Breast epithelium (tissue), 4 donors: ENCODE measurements around the gene SCAF1. TPM values are rescaled to one million over a fixed set of nuclear protein-coding genes. Genes with fewer than 3 reads are reported as not detected.

Source experiments
- DNase-seq, 2 donors: peaks; one replicate each; pipeline ENCODE4 v3.0.0-alpha.2; 2019; ENCODE audit warnings: low spot score in 2 of 2
- H3K27ac ChIP-seq, 2 donors: fragments of 200-600 bp; sonication (generic) in 1 of 2; one replicate each; pipeline ENCODE4 v1.5.1; 2016 to 2019; ENCODE audit warnings: mild to moderate bottlenecking in 1 of 2
- H3K27me3 ChIP-seq, 2 donors: fragments of 200-600 bp; sonication (generic) in 1 of 2; one replicate each; pipeline versions ENCODE4 v1.5.1 to v1.6.0; 2017 to 2019; ENCODE audit warnings: control low read depth in 1 of 2, mild to moderate bottlenecking in 1 of 2
- H3K36me3 ChIP-seq: fragments of 200-600 bp; one replicate; pipeline ENCODE4 v1.5.1; 2019
- H3K4me1 ChIP-seq, 2 donors: fragments of 200-600 bp; sonication (generic); one replicate each; pipeline ENCODE4 v1.5.1; 2016 to 2019; ENCODE audit warnings: control low read depth in 1 of 2
- H3K4me3 ChIP-seq, 3 donors: fragments of 200-600 bp; sonication (generic); 1 replicate in 2 of 3; 2 replicates in 1 of 3; pipeline ENCODE4 v1.5.1; 2016 to 2019; ENCODE audit warnings: mild to moderate bottlenecking in 3 of 3, moderate library complexity in 2 of 3
- H3K9me3 ChIP-seq, 2 donors: fragments of 200-600 bp; sonication (generic) in 1 of 2; one replicate each; pipeline ENCODE4 v1.5.1; 2016 to 2019; ENCODE audit warnings: control low read depth in 1 of 2
- POLR2A ChIP-seq: fragments of 450-650 bp; IDR thresholded peaks from one replicate; pipeline ENCODE4 v1.6.1; 2016; ENCODE audit warnings: antibody characterized with exemption, mild to moderate bottlenecking, moderate library complexity
- POLR2AphosphoS5 ChIP-seq, 3 donors: sonication (generic); formaldehyde crosslinking; IDR thresholded peaks; one replicate each; pipeline ENCODE4 v1.6.1; 2017; ENCODE audit warnings: antibody characterized with exemption in 3 of 3
- intact Hi-C: fragments of 100-400 bp; cut with DNase I; formaldehyde crosslinking; loops from one replicate; pipeline ENCODE4 v1.15.1; 2023; ENCODE audit warnings: low total_unique reads
- total RNA-seq, 3 donors: library from RNA; depleted of rRNA; stranded (reverse); fragments of >200 nt; gene quantifications; one replicate each; pipeline ENCODE4 v1.1.0, GENCODE V29; 2016
- TF ChIP-seq, protein P1 (sequence below), 3 donors: fragments of 450-650 bp; IDR thresholded peaks; one replicate each; pipeline ENCODE4 v1.5.1; 2016 to 2017; ENCODE audit warnings: antibody characterized with exemption in 3 of 3, mild to moderate bottlenecking in 3 of 3, moderate library complexity in 3 of 3

Gene SCAF1
- total RNA-seq, 3 donors from 2014 or later, result 9.8 to 15.4 (median 10.6) TPM

GRCh38 chr19:49651029-49651819 is 9.2 kb downstream of the SCAF1 start:
- intact Hi-C loops, result no loop called here
- no peak for DNase-seq
- TF ChIP-seq POLR2A (no peak), POLR2AphosphoS5 (IDR thresholded peaks at IDR 0.05) (no peak)
- TF ChIP-seq, protein P1, sequence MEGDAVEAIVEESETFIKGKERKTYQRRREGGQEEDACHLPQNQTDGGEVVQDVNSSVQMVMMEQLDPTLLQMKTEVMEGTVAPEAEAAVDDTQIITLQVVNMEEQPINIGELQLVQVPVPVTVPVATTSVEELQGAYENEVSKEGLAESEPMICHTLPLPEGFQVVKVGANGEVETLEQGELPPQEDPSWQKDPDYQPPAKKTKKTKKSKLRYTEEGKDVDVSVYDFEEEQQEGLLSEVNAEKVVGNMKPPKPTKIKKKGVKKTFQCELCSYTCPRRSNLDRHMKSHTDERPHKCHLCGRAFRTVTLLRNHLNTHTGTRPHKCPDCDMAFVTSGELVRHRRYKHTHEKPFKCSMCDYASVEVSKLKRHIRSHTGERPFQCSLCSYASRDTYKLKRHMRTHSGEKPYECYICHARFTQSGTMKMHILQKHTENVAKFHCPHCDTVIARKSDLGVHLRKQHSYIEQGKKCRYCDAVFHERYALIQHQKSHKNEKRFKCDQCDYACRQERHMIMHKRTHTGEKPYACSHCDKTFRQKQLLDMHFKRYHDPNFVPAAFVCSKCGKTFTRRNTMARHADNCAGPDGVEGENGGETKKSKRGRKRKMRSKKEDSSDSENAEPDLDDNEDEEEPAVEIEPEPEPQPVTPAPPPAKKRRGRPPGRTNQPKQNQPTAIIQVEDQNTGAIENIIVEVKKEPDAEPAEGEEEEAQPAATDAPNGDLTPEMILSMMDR (IDR thresholded peaks at IDR 0.05), result no peak
- peaks cover 16% of the 10 kb centered on the region for H3K36me3 ChIP-seq
- no peak overlapping the region for H3K4me3 ChIP-seq
- H3K27me3 ChIP-seq, result no peaks in the 10 kb centered on the region
- no peaks in the 10 kb centered on the region for H3K9me3 ChIP-seq
- no peaks in the 10 kb centered on the region for H3K4me1 ChIP-seq
- no peak overlapping the region for H3K27ac ChIP-seq

- H3K27me3 ChIP-seq, result no peaks in the 10 kb centered on the region
- no peaks in the 10 kb centered on the region for H3K9me3 ChIP-seq
- TF ChIP-seq POLR2AphosphoS5 (IDR thresholded peaks at IDR 0.05) (no peak), POLR2A (no peak)
- TF ChIP-seq, protein P1 (IDR thresholded peaks at IDR 0.05), result no peak
- no peak for DNase-seq
- peaks cover 16% of the 10 kb centered on the region for H3K36me3 ChIP-seq
- no peak overlapping the region for H3K4me3 ChIP-seq
- intact Hi-C loops, result no loop called here
- H3K27ac ChIP-seq, result no peak overlapping the region
- H3K4me1 ChIP-seq, result no peaks in the 10 kb centered on the region
Observed at GRCh38 chr19:49651820-49652550, 10.0 kb downstream of the SCAF1 start.

DNA sequence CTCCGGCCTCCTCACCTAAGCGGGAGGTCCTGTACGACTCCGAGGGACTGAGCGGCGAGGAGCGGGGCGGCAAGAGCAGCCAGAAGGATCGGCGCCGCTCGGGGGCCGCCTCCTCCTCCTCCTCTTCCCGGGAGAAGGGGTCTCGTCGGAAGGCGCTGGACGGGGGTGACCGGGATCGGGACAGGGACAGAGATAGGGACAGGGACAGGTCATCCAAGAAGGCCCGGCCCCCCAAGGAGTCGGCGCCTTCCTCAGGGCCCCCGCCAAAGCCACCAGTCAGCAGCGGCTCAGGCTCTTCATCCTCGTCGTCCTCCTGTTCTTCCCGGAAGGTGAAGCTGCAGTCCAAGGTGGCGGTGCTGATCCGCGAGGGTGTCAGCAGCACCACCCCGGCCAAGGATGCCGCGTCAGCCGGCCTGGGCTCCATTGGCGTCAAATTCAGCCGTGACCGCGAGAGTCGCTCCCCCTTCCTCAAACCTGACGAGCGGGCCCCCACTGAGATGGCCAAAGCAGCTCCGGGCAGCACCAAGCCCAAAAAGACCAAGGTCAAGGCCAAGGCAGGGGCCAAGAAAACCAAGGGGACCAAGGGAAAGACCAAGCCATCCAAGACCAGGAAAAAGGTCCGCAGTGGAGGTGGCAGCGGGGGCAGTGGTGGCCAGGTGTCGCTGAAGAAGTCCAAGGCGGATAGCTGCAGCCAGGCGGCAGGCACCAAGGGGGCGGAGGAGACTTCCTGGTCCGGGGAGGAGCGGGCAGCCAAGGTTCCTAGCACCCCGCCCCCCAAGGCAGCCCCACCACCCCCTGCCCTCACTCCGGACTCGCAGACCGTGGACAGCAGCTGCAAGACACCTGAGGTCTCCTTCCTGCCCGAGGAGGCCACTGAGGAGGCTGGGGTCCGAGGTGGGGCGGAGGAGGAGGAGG is 10.8 kb downstream of the SCAF1 start:
- no peak for TF ChIP-seq POLR2AphosphoS5 (IDR thresholded peaks at IDR 0.05)
- TF ChIP-seq, protein P1 (IDR thresholded peaks at IDR 0.05), result no peak
- no peak for TF ChIP-seq POLR2A
- Histone ChIP-seq H3K4me3 (no peak overlapping the region), H3K4me1 (no peaks in the 10 kb centered on the region), H3K36me3 (peaks cover 16% of the 10 kb centered on the region), H3K27me3 (no peaks in the 10 kb centered on the region), H3K9me3 (no peaks in the 10 kb centered on the region), H3K27ac (no peak overlapping the region)
- intact Hi-C loops, result no loop called here
- DNase-seq, result no peak

DNA sequence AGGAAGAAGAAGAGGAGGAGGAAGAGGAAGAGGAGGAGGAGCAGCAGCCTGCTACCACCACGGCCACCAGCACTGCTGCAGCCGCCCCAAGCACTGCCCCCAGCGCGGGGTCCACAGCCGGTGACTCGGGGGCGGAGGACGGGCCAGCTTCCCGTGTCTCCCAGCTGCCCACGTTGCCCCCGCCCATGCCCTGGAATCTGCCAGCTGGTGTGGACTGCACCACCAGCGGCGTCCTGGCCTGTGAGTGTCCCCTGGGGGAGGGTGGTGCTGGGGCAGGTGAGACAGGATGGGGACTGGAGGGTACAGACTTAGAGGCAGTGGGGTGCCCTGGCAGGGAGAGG is 11.4 kb downstream of the SCAF1 start:
- intact Hi-C loops, result no loop called here
- H3K27ac ChIP-seq, result no peak overlapping the region
- DNase-seq, result no peak
- no peak for TF ChIP-seq POLR2A
- TF ChIP-seq POLR2AphosphoS5 (IDR thresholded peaks at IDR 0.05), result no peak
- TF ChIP-seq, protein P1 (IDR thresholded peaks at IDR 0.05), result no peak
- H3K4me3 ChIP-seq, result no peak overlapping the region
- H3K9me3 ChIP-seq, result no peaks in the 10 kb centered on the region
- H3K27me3 ChIP-seq, result no peaks in the 10 kb centered on the region
- H3K4me1 ChIP-seq, result no peaks in the 10 kb centered on the region
- H3K36me3 ChIP-seq, result peaks cover 16% of the 10 kb centered on the region
